ENCODE measurements around the gene GABARAP.

- TF ChIP-seq CTCF (optimal IDR thresholded peaks at IDR 0.05 in 1 of 3, IDR thresholded peaks at IDR 0.05 in 1 of 3, conservative IDR thresholded peaks at IDR 0.05 in 1 of 3; ENCODE audit: extremely low read depth in 1 of 3, insufficient read depth in 2 of 3, low read length in 3 of 3) (no peak), EZH2 (IDR thresholded peaks at IDR 0.05; ENCODE audit: low read length) (no peak)
These were observed 6.5 kb upstream of the GABARAP start for GRCh38 chr17:7248796-7249195.
